Peyer's patch (tissue), 4 donors: ENCODE measurements around the gene EPB42.

Source experiments
- CTCF ChIP-seq, 6 experiments: fragments of 450-650 bp in 4 of 6; fragments of 200-600 bp in 2 of 6; sonication (generic) in 1 of 6; IDR thresholded peaks; one replicate each; pipeline ENCODE4 v1.5.1; 2017 to 2019; ENCODE audit warnings: antibody characterized with exemption in 6 of 6, mild to moderate bottlenecking in 3 of 6, moderate library complexity in 1 of 6
- POLR2A ChIP-seq, 2 donors: fragments of 450-650 bp; IDR thresholded peaks; one replicate each; pipeline ENCODE4 v1.5.1; 2017; ENCODE audit warnings: antibody characterized with exemption in 2 of 2, mild to moderate bottlenecking in 2 of 2, moderate library complexity in 2 of 2

- TF ChIP-seq CTCF (IDR thresholded peaks at IDR 0.05), result no peak
- no peak for TF ChIP-seq POLR2A (IDR thresholded peaks at IDR 0.05)
Measured at GRCh38 chr15:43230640-43231115, 9.9 kb upstream of the EPB42 start.
